Activated naive CD4-positive, alpha-beta T cell treated with anti-CD3 and anti-CD28 coated beads, Interleukin-2, amount 50 U/mL, for 72 hours (primary cell): ENCODE measurements around the gene LRRC51. TPM values are rescaled to one million over a fixed set of nuclear protein-coding genes. Genes with fewer than 3 reads are reported as not detected.
"Not testable (repeated sequence)": the region's sequence is repeated elsewhere in the genome, so short reads cannot be mapped to it uniquely, and the experiment has no call there.

Source experiments
- ATAC-seq, 2 donors: fragments of 150-1000 bp; cut with Tn5 transposase; 2 replicates each; pipeline ENCODE4 v1.10.0; 2021; ENCODE audit warnings: mild to moderate bottlenecking in 2 of 2, moderate library complexity in 2 of 2
- DNase-seq, 2 donors: peaks; one replicate each; pipeline ENCODE4 v3.0.0; 2021 to 2022; ENCODE audit warnings: low spot score in 2 of 2
- H3K27ac Mint-ChIP-seq, 2 donors: one replicate each; pipeline ENCODE4 v1.8.0; 2022; ENCODE audit warnings: mild to moderate bottlenecking in 2 of 2, mixed read lengths in 2 of 2
- H3K36me3 Mint-ChIP-seq, 2 donors: one replicate each; pipeline ENCODE4 v1.8.0; 2022; ENCODE audit warnings: mixed read lengths in 2 of 2
- H3K9me3 Mint-ChIP-seq, 2 donors: one replicate each; pipeline ENCODE4 v1.8.0; 2022; ENCODE audit warnings: mixed read lengths in 2 of 2
- total RNA-seq, 2 donors: library from RNA; stranded (reverse); gene quantifications; one replicate each; pipeline ENCODE4 v1.2.3, GENCODE V29; 2022

Gene LRRC51
- total RNA-seq, 2 donors from 2014 or later, result 4.1 to 8.3 TPM

GRCh38 chr11:72141066-72141465 lies 60.4 kb downstream of the LRRC51 start:
- no peaks in the 10 kb centered on the region for H3K36me3 Mint-ChIP-seq
- no peak overlapping the region for H3K27ac Mint-ChIP-seq
- ATAC-seq (peak; percentile 87 to 90), DNase-seq (peak in 1 of 2 donors; percentile 19)
- H3K9me3 Mint-ChIP-seq, result no peaks in the 10 kb centered on the region

DNA sequence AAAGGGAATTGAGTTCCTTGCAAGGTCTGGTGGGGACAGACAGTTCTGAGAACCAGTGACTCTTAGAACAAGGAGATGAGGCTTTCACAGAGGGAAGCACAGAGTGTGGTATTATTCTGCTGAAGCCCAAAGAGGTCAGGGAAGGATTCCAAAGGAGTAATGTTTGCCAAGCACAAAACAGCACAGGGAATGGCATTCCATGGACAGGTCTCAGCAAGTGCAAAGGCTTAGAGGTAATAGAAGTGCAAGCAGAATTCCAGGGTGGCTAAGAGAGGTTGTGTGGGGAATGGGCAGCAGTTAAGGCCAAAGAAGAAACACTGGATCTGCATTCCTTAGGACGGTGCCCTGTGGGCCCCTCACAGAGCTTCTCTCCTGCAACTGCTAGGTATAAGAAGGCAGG lies 61.4 kb downstream of the LRRC51 start:
- not testable (repeated sequence) for H3K9me3 Mint-ChIP-seq, H3K27ac Mint-ChIP-seq, ATAC-seq, DNase-seq, H3K36me3 Mint-ChIP-seq

DNA sequence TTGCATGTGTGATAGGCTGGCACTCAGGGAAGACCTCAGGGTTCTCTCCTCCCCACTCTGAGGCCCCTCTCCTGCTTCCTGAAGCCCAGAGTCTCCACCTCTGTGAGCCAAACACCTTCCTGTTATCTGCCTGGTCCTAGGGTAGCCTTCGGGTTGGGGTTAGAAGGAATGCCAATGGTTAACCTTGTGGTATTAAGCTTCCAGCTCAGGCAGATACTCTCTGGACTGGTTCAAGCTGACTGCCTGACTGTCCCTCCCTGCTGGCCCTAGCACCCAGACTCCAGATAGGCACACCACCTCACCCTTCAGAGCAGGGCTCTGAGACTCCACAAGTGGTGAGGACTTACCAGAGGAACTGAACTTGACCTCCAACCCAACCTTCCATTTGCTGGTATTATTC lies 61.9 kb downstream of the LRRC51 start:
- H3K27ac Mint-ChIP-seq, H3K36me3 Mint-ChIP-seq, DNase-seq, H3K9me3 Mint-ChIP-seq, ATAC-seq: not testable (repeated sequence)

DNA sequence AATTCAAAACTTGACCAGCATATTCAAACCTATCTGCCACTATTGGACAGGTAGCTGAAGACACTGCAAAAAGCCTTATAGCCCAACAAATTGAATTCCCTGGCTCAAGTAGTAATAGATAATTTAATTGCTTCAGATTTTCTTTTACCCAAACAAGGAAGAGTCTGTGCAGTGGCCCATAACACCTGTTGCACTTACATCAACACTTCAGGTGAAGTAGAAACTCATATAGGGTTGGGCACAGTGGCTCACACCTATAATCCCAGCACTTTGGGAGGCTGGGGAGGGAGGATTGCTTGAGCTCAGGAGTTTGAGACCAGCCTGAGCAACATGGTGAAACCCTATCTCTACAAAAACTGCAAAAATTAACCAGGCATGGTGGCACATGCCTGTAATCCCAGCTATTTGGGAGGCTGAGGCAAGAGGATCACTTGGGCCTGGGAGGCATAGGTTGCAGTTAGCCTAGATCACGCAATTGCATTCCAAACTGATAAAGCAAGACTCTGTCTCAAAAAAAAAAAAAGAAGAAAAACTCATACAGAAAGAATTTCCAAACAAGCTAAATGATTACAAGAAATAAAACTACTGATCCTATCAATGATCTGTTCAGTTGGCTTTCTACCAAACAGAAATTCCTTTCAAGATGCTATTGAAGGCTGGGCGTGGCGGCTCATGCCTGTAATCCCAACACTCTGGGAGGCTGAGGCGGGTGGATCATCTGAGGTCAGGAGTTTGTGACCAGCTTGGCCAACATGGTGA lies 64.3 kb downstream of the LRRC51 start:
- Mint-ChIP-seq H3K9me3 (no peaks in the 10 kb centered on the region), H3K36me3 (no peaks in the 10 kb centered on the region), H3K27ac (no peak overlapping the region)
- DNase-seq, result no peak
- no peak for ATAC-seq

Other genes with a start within 250 kb of the LRRC51 start
- not detected for gene DEFB108B, start 247.7 kb upstream of the LRRC51 start, total RNA-seq
- not detected for gene DEFB131B, start 202.4 kb upstream of the LRRC51 start, total RNA-seq
- gene XNDC1N, start 152.3 kb upstream of the LRRC51 start, total RNA-seq, result 10 to 100 TPM; 14.0 to 21.8 TPM
- gene RNF121, start 151.8 kb upstream of the LRRC51 start, total RNA-seq, result 10 to 100 TPM; 32.2 to 44.6 TPM
- 10 to 100 TPM; 12.5 to 13.8 TPM for gene IL18BP, start 81.9 kb upstream of the LRRC51 start, total RNA-seq
- gene NUMA1, start 308 bp upstream of the LRRC51 start, total RNA-seq, result 100 to 1,000 TPM; 206 to 209 TPM
- 10 to 100 TPM; 40.9 to 60.0 TPM for gene LAMTOR1, start 22.4 kb downstream of the LRRC51 start, total RNA-seq
- not detected for gene TOMT, start 25.1 kb downstream of the LRRC51 start, total RNA-seq
- gene ANAPC15, start 31.8 kb downstream of the LRRC51 start, total RNA-seq, result 10 to 100 TPM; 50.5 to 60.1 TPM
- gene FOLR3, start 54.9 kb downstream of the LRRC51 start, total RNA-seq, result not detected
- not detected for gene FOLR1, start 111.3 kb downstream of the LRRC51 start, total RNA-seq
- gene FOLR2, start 135.9 kb downstream of the LRRC51 start, total RNA-seq, result not detected
- gene INPPL1, start 143.9 kb downstream of the LRRC51 start, total RNA-seq, result 100 to 1,000 TPM in 1 of 2 donors, 10 to 100 TPM in 1; 97.0 to 132 TPM
- gene PHOX2A, start 163.3 kb downstream of the LRRC51 start, total RNA-seq, result not detected